Measurements from ENCODE around the gene PTPRT. TPM values are rescaled to one million over a fixed set of nuclear protein-coding genes. Genes with fewer than 3 reads are reported as not detected.

Gene PTPRT
- total and polyA plus RNA-seq, 2 of the 4 experiments (the other 2 are of a cell fraction), result not detected

GRCh38 chr20:43055181-43055884, 134.4 kb downstream of the PTPRT start:
- H3K56ac ChIP-seq (ENCODE audit: extremely low read depth, insufficient read depth, low read length), result no peak overlapping the region
- TF ChIP-seq SMC3 (IDR thresholded peaks at IDR 0.05; ENCODE audit: low read depth, low read length), result no peak
- no peak for TF ChIP-seq NFE2L2 (IDR thresholded peaks at IDR 0.05; ENCODE audit: low read depth, low read length)
- no peak for TF ChIP-seq CEBPB (IDR thresholded peaks at IDR 0.05; ENCODE audit: low read depth, low read length)
- TF ChIP-seq MAFK (IDR thresholded peaks at IDR 0.05; ENCODE audit: low read depth, low read length), result no peak
- TF ChIP-seq RAD21 (IDR thresholded peaks at IDR 0.05; ENCODE audit: low read length), result no peak
- TF ChIP-seq MAZ (IDR thresholded peaks at IDR 0.05; ENCODE audit: borderline replicate concordance, low read depth, low read length), result no peak
- TF ChIP-seq RFX5 (IDR thresholded peaks at IDR 0.05; ENCODE audit: low read depth, low read length), result no peak
- TF ChIP-seq CHD1 (IDR thresholded peaks at IDR 0.05; ENCODE audit: low read depth, low read length), result no peak
- TF ChIP-seq BHLHE40 (IDR thresholded peaks at IDR 0.05; ENCODE audit: low read depth, low read length), result no peak
- TF ChIP-seq FOS (IDR thresholded peaks at IDR 0.05; ENCODE audit: low read depth, low read length), result no peak
- no peak for TF ChIP-seq CTCF (conservative IDR thresholded peaks at IDR 0.05; ENCODE audit: low read depth, low read length)
- TF ChIP-seq ELK1 (IDR thresholded peaks at IDR 0.05; ENCODE audit: borderline replicate concordance, low read depth, low read length), result no peak
- TF ChIP-seq, protein P1, sequence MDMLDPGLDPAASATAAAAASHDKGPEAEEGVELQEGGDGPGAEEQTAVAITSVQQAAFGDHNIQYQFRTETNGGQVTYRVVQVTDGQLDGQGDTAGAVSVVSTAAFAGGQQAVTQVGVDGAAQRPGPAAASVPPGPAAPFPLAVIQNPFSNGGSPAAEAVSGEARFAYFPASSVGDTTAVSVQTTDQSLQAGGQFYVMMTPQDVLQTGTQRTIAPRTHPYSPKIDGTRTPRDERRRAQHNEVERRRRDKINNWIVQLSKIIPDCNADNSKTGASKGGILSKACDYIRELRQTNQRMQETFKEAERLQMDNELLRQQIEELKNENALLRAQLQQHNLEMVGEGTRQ (IDR thresholded peaks at IDR 0.05; ENCODE audit: low read depth, low read length), result no peak
- no peak for TF ChIP-seq RCOR1 (IDR thresholded peaks at IDR 0.05; ENCODE audit: insufficient replicate concordance, low read length)
- dilution Hi-C loops (cut with HindIII; ENCODE audit: low sequenced_read_pairs, unreplicated experiment) (no loop called here), intact Hi-C loops (cut with micrococcal nuclease) (no loop called here), in situ Hi-C loops (cut with MboI; ENCODE audit: low sequenced_read_pairs) (no loop called here)
- no peak for DNase-seq
- H2BK15ac ChIP-seq (ENCODE audit: low read depth, low read length), result no peak overlapping the region
- no peak for ATAC-seq (ENCODE audit: low read depth)
- ChIA-PET CTCF (no interaction called here), POLR2A (ENCODE audit: unreplicated experiment) (no interaction called here)
- no peak overlapping the region for H3K14ac ChIP-seq (replicated peaks; ENCODE audit: low read depth, low read length)
- H2AK9ac ChIP-seq (replicated peaks; ENCODE audit: low read depth, low read length, poor library complexity), result no peak overlapping the region
- no peak overlapping the region for H2BK5ac ChIP-seq (ENCODE audit: low read depth, low read length, poor library complexity, severe bottlenecking)
- H3K9me3 ChIP-seq (ENCODE audit: control insufficient read depth, insufficient read depth, low read length), result peaks cover 24% of the 10 kb centered on the region
- no peak overlapping the region for H2BK20ac ChIP-seq (ENCODE audit: low read depth, low read length)
- no peak overlapping the region for H3K4me2 ChIP-seq (ENCODE audit: low read depth, low read length)
- no TSS peak for BruUV-seq (replicated peaks)
- no peak overlapping the region for H3K23ac ChIP-seq (ENCODE audit: low read depth, low read length)
- H4K20me1 ChIP-seq (ENCODE audit: insufficient read depth, low read length), result no peaks in the 10 kb centered on the region
- no peaks in the 10 kb centered on the region for H3K4me1 ChIP-seq (ENCODE audit: control insufficient read depth, insufficient read depth, low read length)
- H2AK5ac ChIP-seq (ENCODE audit: low read depth, low read length), result no peak overlapping the region
- H3K9ac ChIP-seq (ENCODE audit: low read depth, low read length), result no peak overlapping the region
- H3K18ac ChIP-seq (ENCODE audit: low read depth, low read length), result no peak overlapping the region
- H2AFZ ChIP-seq (replicated peaks; ENCODE audit: low read length, poor library complexity), result no peak overlapping the region
- H3K27ac ChIP-seq (ENCODE audit: insufficient read depth, low read length), result no peak overlapping the region
- H3K4ac ChIP-seq (ENCODE audit: low read depth, low read length), result no peak overlapping the region
- H3K27me3 ChIP-seq (ENCODE audit: control insufficient read depth, insufficient read depth, low read length), result no peaks in the 10 kb centered on the region
- H3K79me1 ChIP-seq (ENCODE audit: low read depth in 1 of 2, low read length in 2 of 2), result no peaks in the 10 kb centered on the region
- no peak overlapping the region for H4K8ac ChIP-seq (ENCODE audit: low read depth in 2 of 2, low read length in 2 of 2)
- no peak overlapping the region for H2BK120ac ChIP-seq (ENCODE audit: low read depth, low read length)
- no peak overlapping the region for H3K4me3 ChIP-seq (ENCODE audit: insufficient read depth, low read depth, low read length)
- no peak overlapping the region for H4K91ac ChIP-seq (ENCODE audit: insufficient read depth, low read depth, low read length)
- no peaks in the 10 kb centered on the region for H3K9me1 ChIP-seq (ENCODE audit: insufficient read depth, low read length)
- H4K5ac ChIP-seq (ENCODE audit: low read depth, low read length), result no peak overlapping the region
- H3K36me3 ChIP-seq (ENCODE audit: control insufficient read depth, insufficient read depth, low read length), result no peaks in the 10 kb centered on the region
- WGBS, 2 experiments (ENCODE audit: extremely low coverage in 2 of 2, insufficient read length in 1 of 2), result 17% methylated on average over 1 of the region's 5 CpGs; no CpG with 5 or more reads in 1 of the 2 experiments

Data from IMR-90 (cell line).